ENCODE measurements around the gene PDLIM5. TPM values are rescaled to one million over a fixed set of nuclear protein-coding genes. Genes with fewer than 3 reads are reported as not detected.

PDLIM5 gene
- total RNA-seq, 4 donors from 2014 or later = 90.5 to 148 (median 115) TPM

DNA sequence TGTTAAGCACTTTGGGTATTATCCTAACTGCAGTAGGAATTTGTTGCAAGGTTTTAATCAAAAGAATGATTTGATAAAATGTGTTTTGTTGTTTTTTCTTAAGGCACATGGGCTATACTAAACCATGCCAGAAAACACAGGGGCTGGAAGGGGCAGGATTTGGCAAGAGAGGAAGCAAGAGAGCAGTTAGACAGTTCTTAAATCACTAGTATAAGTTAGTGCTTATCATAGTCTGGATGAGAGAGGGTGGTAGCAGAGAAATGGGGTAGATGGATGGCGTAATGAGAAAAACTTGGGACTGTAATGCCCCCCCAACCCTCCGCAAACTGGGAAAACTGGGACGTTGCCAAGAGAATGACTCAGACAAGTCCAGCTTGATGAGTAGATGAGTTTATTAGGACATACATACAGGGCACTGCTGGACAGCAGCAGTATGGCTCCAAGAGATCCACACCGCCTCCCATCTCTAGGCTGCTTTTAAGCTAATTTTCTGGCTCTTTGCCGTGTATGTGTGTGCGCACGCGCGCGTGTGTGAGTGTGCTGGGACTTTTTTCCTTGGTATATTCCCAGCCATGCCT lies 151.5 kb downstream of the PDLIM5 start:
- H3K27me3 ChIP-seq = no peaks in the 10 kb centered on the region
- no peaks in the 10 kb centered on the region for H3K36me3 ChIP-seq
- TF ChIP-seq EP300 (IDR thresholded peaks at IDR 0.05) (no peak), POLR2AphosphoS5 (IDR thresholded peaks at IDR 0.05) (no peak), CTCF (IDR thresholded peaks at IDR 0.05) (no peak), POLR2A (IDR thresholded peaks at IDR 0.05) (no peak)
- H3K27ac ChIP-seq = no peak overlapping the region
- 85% methylated on average over 10 of the region's 10 CpGs for WGBS
- no peak for DNase-seq (ENCODE audit: low spot score in 2 of 2)
- no peaks in the 10 kb centered on the region for H3K9me3 ChIP-seq
- no peak overlapping the region for H3K4me3 ChIP-seq
- no peaks in the 10 kb centered on the region for H3K4me1 ChIP-seq

DNA sequence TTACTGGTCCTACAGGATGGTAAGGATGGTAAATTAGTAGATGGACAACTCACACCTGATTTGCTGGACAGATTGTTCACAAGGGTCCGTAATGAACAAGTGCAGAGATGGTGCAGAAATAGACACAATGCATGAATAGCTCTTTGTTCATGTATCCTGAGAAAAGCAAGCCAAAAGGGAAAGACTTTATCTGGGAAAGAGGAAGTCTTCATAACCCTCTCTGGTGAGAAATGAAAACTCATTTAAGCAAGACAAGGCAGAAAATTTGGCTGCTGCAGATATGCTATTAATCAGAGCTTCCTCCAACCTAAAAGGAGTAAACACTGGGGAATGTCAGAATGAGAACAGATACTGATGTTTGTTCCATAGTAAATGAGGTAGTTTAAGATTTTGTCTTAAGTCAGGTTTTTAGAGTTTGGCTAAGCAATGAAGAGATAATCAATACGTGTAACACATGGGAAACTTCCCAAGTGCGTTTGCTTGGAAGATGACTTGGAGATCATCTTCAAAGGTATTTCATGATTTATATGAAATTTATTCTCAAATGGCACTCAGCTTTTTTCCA lies 153.6 kb downstream of the PDLIM5 start:
- no peak for TF ChIP-seq CTCF (IDR thresholded peaks at IDR 0.05)
- no peak for TF ChIP-seq EP300 (IDR thresholded peaks at IDR 0.05)
- no peak for TF ChIP-seq POLR2A (IDR thresholded peaks at IDR 0.05)
- no peak for TF ChIP-seq POLR2AphosphoS5 (IDR thresholded peaks at IDR 0.05)

GRCh38 chr4:94610145-94610544 lies 158.4 kb downstream of the PDLIM5 start:
- peaks cover 3% of the 10 kb centered on the region for H3K36me3 ChIP-seq
- H3K27me3 ChIP-seq = no peaks in the 10 kb centered on the region
- H3K27ac ChIP-seq = no peak overlapping the region
- WGBS = 90% methylated on average over 6 of the region's 6 CpGs
- H3K9me3 ChIP-seq = no peaks in the 10 kb centered on the region
- no peak for TF ChIP-seq POLR2AphosphoS5 (IDR thresholded peaks at IDR 0.05)
- no peak for TF ChIP-seq POLR2A (IDR thresholded peaks at IDR 0.05)
- no peak for TF ChIP-seq CTCF (IDR thresholded peaks at IDR 0.05)
- no peak for TF ChIP-seq EP300 (IDR thresholded peaks at IDR 0.05)
- H3K4me1 ChIP-seq = no peaks in the 10 kb centered on the region
- DNase-seq (ENCODE audit: low spot score in 2 of 2) = no peak
- H3K4me3 ChIP-seq = no peak overlapping the region

More for the DNA sequence above, 153.6 kb downstream of the PDLIM5 start:
- no peaks in the 10 kb centered on the region for H3K9me3 ChIP-seq
- H3K36me3 ChIP-seq = peaks cover 3% of the 10 kb centered on the region
- H3K4me3 ChIP-seq = no peak overlapping the region
- DNase-seq (ENCODE audit: low spot score in 2 of 2) = no peak
- no peak overlapping the region for H3K27ac ChIP-seq
- H3K27me3 ChIP-seq = no peaks in the 10 kb centered on the region
- WGBS = 81% methylated on average over 3 of the region's 3 CpGs
- H3K4me1 ChIP-seq = no peaks in the 10 kb centered on the region

GRCh38 chr4:94613248-94613647 lies 161.5 kb downstream of the PDLIM5 start:
- Histone ChIP-seq H3K9me3 (no peaks in the 10 kb centered on the region), H3K4me1 (no peaks in the 10 kb centered on the region), H3K4me3 (no peak overlapping the region), H3K36me3 (peaks cover 8% of the 10 kb centered on the region), H3K27ac (no peak overlapping the region), H3K27me3 (no peaks in the 10 kb centered on the region)
- WGBS = 74% methylated on average over 1 of the region's 1 CpG
- no peak for DNase-seq (ENCODE audit: low spot score in 2 of 2)
- TF ChIP-seq POLR2AphosphoS5 (IDR thresholded peaks at IDR 0.05) (no peak), EP300 (IDR thresholded peaks at IDR 0.05) (no peak), POLR2A (IDR thresholded peaks at IDR 0.05) (no peak), CTCF (IDR thresholded peaks at IDR 0.05) (no peak)

DNA sequence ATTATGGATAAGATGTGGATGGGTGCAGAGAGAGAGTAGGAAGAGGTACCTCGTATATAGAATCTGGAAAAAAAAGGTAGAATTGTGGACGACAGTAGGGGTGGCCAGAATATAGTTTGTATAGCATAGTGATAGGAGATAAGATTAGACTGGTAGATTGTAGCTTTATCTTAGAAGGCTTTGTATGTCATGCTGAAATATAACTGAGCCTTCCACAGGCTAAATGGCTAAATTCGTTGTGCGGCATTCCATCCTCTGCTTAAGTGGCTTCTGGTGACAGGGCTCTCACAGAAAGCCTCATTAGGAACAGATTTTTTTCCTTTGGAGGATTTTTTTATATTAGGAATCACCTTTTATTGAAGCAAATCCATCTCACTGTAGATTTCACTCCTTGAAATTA lies 163.7 kb downstream of the PDLIM5 start:
- no peak overlapping the region for H3K4me3 ChIP-seq
- H3K27ac ChIP-seq = no peak overlapping the region
- H3K36me3 ChIP-seq = peaks cover 25% of the 10 kb centered on the region
- no peaks in the 10 kb centered on the region for H3K9me3 ChIP-seq
- no peaks in the 10 kb centered on the region for H3K4me1 ChIP-seq
- TF ChIP-seq CTCF (IDR thresholded peaks at IDR 0.05) = no peak
- TF ChIP-seq POLR2A (IDR thresholded peaks at IDR 0.05) = no peak
- TF ChIP-seq EP300 (IDR thresholded peaks at IDR 0.05) = no peak
- no peak for TF ChIP-seq POLR2AphosphoS5 (IDR thresholded peaks at IDR 0.05)
- H3K27me3 ChIP-seq = no peaks in the 10 kb centered on the region
- DNase-seq (ENCODE audit: low spot score in 2 of 2) = no peak
- 86% methylated on average over 4 of the region's 4 CpGs for WGBS

Measured in suprapubic skin (tissue), 4 donors.